ACHN (cell line): ENCODE results near the gene TSHR.
"Not testable (repeated sequence)": the region's sequence is repeated elsewhere in the genome, so short reads cannot be mapped to it uniquely, and the experiment has no call there.

Experiments
- DNase-seq: peaks from one replicate; pipeline ENCODE4 v3.0.0-alpha.2; 2015
- in situ Hi-C: cut with HindIII; loops from 2 replicates; pipeline ENCODE4 v1.10.0; 2017; ENCODE audit warnings: low sequenced_read_pairs, low pct_ligation_motif_present, low pct_unique_long_range_greater_than_20kb

The TSHR gene

GRCh38 chr14:80982711-80983110 is 27.3 kb downstream of the TSHR start:
- in situ Hi-C loops, result no loop called here
- DNase-seq, result no peak

DNA sequence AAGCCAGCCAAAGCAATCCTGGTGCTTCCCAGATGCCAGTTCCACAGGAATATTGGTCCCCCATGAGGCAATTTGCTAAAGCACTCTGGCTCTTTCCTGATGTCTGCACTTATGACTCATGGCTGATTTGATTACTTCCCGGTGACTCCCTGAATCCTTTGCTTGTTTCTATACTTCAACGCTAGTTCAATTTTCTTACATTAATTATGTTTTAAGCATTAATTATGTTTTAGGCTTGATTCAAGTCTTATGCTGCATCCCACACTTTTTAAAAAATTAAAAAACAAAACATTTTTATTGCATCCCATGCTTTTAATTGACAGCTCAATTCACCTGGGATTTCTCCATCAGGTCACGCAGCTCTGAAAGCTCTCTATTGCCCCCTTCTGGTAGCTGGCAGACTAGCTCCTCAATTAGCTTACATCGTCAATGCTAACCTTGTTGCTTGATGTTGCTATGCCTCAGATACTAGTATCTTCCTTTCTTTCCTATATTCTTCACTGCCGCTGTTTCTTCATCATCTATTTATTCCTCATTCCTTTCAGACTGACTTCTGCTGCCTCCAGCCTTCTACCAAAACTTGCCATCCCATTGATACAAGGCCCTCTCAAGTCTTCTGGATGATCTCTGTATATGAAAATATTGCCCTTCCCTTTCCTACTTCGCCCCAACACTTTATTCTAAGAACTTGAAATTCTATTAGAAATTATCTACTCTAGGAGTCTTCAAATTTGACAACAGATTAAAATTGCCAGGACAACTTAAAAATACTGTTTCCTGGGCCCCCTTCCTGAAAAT is 32.0 kb downstream of the TSHR start:
- DNase-seq, result peak; percentile 69
- in situ Hi-C loops, result no loop called here

DNA sequence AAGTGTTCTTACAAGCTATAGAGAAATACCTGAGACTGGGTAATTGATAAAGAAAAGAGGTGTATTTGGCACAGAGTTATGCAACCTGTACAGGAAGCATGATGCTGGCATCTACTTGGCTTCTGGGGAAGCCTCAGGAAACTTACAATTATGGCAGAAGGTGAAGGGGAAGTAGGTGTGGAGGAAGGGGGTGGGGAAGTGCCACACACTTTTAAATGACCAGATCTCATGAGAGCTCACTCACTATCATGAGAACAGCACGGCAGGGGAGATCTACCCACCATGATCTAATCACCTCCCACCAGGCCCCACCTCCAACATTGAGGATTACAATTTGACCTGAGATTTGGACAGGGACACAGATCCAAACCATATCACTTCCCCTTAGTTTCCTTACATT is 32.8 kb downstream of the TSHR start:
- in situ Hi-C loops, result no loop called here
- DNase-seq, result no peak

GRCh38 chr14:80988735-80989429 is 33.5 kb downstream of the TSHR start:
- in situ Hi-C loops, result no loop called here
- DNase-seq, result no peak

GRCh38 chr14:80992580-80992979 is 37.2 kb downstream of the TSHR start:
- DNase-seq, result no peak
- in situ Hi-C loops, result no loop called here

DNA sequence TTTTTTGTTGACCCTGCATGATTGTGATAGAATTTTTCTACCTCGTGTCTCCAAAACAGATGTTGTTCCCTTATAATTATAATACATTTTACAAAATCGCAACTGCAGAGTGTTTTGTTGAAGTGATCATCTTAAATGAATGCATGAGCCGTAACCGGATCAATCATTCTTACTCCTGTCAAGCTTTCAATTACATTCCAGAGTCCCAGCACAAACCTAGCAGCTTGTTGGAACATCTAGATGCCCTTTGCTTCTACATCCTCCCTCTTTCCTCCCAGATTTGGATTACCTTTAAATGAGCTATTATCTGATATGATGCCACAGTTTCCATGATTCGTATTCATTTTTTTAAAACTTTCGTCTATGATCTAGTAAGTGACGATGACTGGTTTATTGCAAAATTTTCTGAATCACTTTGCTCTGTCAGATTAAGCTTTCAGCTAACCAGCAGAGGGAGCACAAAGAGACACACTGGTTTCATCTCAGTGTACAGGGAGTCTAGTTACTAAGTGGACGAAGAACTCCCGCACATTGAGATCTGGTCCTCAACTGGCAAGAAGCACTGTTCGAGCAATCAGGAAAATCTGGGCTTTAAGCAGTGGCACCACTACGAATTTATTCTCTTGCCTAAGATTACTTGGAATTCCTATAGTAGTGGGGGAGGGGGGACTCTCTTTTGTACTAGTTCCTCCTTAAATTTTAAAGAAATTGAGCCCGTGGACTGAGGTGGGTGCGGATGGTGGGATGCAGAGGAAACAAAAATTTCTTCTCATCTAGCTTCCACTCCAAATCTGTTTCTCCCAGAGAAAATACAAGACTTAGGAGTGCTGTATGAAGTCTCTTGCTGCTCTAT is 40.9 kb downstream of the TSHR start:
- in situ Hi-C loops, result no loop called here
- peak; percentile 70 for DNase-seq

DNA sequence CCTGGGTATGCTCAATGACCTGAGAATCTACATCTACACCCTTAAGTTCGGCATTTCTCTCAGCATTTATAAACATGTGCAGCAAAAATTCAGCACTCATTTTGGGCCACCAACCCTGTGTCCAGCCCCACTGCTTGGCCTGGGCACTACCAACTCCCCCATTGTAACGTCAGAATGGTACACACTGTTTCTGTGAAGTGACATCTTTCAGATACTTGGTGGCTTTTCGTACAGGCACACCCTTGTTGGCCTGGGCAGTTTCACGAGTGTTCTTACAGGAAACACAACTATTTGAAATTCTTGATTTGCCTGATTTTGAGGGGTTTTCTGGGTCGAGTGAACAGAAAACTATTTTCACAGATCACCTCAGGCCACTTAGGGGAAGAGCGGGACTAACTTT is 46.0 kb downstream of the TSHR start:
- in situ Hi-C loops, result no loop called here
- DNase-seq, result no peak

DNA sequence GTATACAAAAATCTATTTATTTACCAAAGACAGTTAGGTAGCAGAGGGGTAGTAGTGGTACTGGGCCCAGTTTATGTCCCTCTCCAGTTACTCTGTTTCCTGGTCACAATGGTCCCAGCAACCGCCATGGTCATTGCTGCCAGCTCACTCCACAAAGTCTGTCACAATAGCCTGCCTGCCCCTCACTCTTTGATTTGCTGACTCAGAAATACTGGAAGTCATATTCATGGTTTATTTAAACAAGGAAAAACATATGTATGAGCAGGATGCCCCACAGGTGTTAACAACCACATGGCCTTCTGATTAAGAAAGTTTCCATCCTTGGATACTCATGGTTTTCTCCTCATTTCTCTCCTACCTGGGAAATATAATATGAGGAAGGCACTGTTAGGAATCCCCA is 49.2 kb downstream of the TSHR start:
- no peak for DNase-seq
- in situ Hi-C loops, result no loop called here

GRCh38 chr14:81005540-81006228 is 50.3 kb downstream of the TSHR start:
- DNase-seq, result no peak
- in situ Hi-C loops, result no loop called here

DNA sequence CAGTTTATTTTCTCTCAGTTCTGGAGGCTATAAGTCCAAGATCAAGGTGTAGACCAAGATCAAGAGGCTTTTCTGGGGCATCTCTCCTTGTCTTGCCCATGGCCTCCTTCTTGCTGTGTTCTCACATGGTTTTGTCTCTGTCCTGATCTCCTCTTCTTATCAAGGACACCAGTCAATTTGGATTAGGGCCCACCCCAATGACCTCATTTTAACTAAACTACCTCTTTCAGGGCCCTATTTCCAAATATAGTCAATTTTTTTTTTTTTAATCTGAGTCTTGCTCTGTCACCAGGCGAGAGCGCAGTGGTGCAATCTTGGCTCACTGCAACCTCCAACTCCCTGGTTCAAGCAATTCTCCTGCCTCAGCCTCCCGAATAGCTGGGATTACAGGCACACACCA is 50.8 kb downstream of the TSHR start:
- in situ Hi-C loops, result no loop called here
- no peak for DNase-seq

DNA sequence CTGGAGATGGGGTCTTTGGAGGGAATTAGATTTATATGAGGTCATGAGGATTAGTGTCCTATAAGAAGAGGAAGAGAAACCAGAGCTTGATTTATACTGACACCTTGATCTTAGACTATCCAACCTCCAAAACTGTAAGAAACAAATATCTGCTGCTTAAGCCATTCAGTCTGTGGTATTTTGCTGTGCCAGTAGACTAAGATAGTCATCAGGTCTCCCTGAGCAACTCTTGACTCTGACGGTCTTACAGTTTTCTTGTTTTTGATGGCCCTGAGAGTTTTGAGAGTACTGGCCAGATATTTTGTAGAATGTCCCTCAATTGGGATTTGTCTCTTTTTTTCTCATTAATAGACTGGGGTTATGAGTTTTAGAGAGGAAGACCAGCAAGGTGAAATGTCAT is 51.7 kb downstream of the TSHR start:
- no peak for DNase-seq
- in situ Hi-C loops, result no loop called here

- in situ Hi-C loops, result no loop called here
Observed at GRCh38 chr14:81009346-81009745, 53.9 kb downstream of the TSHR start.

GRCh38 chr14:81018251-81018650 is 62.8 kb downstream of the TSHR start:
- in situ Hi-C loops, result no loop called here
- DNase-seq, result no peak

More at GRCh38 chr14:81009346-81009745, 53.9 kb downstream of the TSHR start:
- no peak for DNase-seq

DNA sequence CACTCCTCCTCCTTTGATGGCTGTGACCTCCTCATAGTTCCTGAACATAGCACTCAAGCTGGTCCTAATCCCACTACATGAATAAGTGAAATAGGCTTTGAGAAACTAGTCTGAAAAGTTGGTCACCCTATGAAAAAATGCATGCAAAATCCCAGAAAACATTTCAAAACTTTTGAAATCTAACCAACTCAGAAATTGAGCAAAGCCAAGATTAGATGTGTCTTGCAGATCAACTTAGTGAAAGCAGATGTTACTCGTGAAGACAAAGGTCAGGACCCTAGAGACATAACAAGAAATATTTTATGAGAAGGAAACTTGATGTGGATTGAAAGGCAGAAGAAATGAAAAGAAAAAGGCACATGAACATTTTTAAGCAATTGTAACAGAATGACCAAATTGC is 63.3 kb downstream of the TSHR start:
- in situ Hi-C loops, result no loop called here
- no peak for DNase-seq

DNA sequence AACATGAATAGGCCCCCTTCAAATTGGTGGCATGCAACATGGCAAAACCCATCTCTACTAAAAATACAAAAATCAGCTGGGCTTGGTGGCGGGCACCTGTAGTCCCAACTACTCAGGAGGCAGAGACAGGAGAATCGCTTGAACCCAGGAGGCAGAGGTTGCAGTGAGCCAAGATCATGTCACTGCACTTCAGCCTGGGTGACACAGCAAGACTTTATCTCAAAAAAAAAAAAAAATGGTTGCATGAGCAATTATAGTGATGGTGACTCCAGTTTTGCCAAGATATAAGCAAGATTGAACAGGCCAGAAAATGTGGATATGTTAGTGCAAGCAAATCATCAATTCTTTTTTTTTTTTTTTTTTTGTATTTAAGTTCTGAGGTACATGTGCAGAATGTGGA is 63.7 kb downstream of the TSHR start:
- DNase-seq, in situ Hi-C loops: not testable (repeated sequence)

DNA sequence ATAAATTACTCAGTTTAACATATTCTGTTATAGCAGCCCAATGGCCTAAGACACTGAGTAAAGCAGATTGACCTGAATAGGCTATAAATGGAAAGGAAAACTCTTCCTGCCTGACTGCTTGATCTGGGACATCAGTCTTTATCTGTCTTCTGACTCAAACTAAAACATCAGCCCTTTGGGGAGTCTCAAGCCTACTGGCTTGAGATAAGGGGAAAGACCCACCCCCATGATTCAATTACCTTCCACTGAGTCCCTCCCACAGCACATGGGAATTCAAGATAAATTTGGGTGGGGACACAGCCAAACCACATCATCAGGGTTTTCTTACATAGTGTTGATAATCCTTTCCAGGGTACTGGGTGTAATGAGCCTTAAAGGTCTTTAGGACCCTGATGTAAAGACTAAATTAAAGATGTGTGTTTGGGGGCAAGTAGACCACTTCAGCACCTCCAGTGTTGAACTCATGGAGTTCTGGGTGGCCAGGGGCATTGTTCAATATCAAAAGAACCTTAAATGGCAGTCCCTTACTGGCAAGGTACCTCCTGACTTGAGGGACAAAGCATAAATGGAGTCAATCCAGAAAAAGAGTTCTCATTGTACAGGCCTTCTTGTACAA is 67.8 kb downstream of the TSHR start:
- in situ Hi-C loops, result no loop called here

DNA sequence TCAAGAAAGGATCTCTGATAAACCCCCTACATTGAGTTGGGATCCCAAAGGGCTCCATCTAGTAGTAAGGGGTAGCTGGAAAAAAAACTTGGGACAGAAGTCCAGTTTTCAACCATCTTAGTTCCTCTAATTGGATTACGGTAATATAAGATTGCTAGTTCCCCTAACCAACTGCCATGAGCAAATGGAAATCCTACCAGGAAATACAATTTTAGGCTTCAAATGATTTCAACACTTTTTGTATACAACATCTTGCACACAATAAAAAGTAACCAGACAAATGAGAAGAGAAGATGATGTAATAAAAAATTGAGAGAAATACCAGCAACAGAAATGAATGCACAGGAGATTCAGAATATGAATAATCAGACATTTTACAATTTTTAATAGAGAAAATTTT is 73.0 kb downstream of the TSHR start:
- in situ Hi-C loops, result no loop called here
- DNase-seq, result no peak

More for the DNA sequence above, 67.8 kb downstream of the TSHR start:
- DNase-seq, result no peak

- in situ Hi-C loops, result no loop called here
- no peak for DNase-seq
Observed at GRCh38 chr14:81031488-81031887, 76.1 kb downstream of the TSHR start.
